AG09309 (cell line): ENCODE measurements around the gene CYB561A3.

ENCODE experiments used
- DNase-seq: peaks from one replicate; pipeline ENCODE4 v3.0.0-alpha.2; 2010; ENCODE audit warnings: low read depth
- H3K4me3 ChIP-seq: 2 replicates; pipeline ENCODE4 v1.5.1; 2011; ENCODE audit warnings: mild to moderate bottlenecking, low read depth, low read length, moderate library complexity; ENCODE audit not compliant: control insufficient read depth
- CTCF ChIP-seq: IDR thresholded peaks from 2 replicates; pipeline ENCODE4 v1.5.1; 2011; ENCODE audit warnings: mild to moderate bottlenecking, low read depth, low read length, inconsistent platforms; ENCODE audit not compliant: insufficient read depth, control insufficient read depth; ENCODE audit errors: missing control alignments

Gene CYB561A3

GRCh38 chr11:61369372-61370348, 8.0 kb upstream of the CYB561A3 start:
- no peak overlapping the region for H3K4me3 ChIP-seq
- TF ChIP-seq CTCF, result no peak
- peak; percentile 99 for DNase-seq

- H3K4me3 ChIP-seq, result no peak overlapping the region
- DNase-seq, result no peak
- TF ChIP-seq CTCF, result no peak
Measured at GRCh38 chr11:61368646-61369045, 7.0 kb upstream of the CYB561A3 start.

- DNase-seq, result no peak
- no peak overlapping the region for H3K4me3 ChIP-seq
- no peak for TF ChIP-seq CTCF
Measured at GRCh38 chr11:61367406-61367805, 5.7 kb upstream of the CYB561A3 start.

- TF ChIP-seq CTCF, result no peak
- no peak for DNase-seq
Measured at GRCh38 chr11:61364012-61364675, 2.5 kb upstream of the CYB561A3 start.

GRCh38 chr11:61362542-61362875, 827 bp upstream of the CYB561A3 start:
- no peak for DNase-seq
- peak overlapping the region; percentile 80 for H3K4me3 ChIP-seq
- TF ChIP-seq CTCF, result no peak

More at GRCh38 chr11:61364012-61364675, 2.5 kb upstream of the CYB561A3 start:
- H3K4me3 ChIP-seq, result no peak overlapping the region

GRCh38 chr11:61361237-61361740, 393 bp downstream of the CYB561A3 start:
- no peak for TF ChIP-seq CTCF
- peak overlapping the region; percentile 80 for H3K4me3 ChIP-seq
- DNase-seq, result no peak
